RWPE2 (cell line): ENCODE results near the gene CAPZA1.

ENCODE experiments used
- ATAC-seq: fragments of 200-7000 bp; cut with Tn5 transposase; 3 replicates; pipeline ENCODE4 v1.9.1; 2021; ENCODE audit warnings: low read depth
- DNase-seq: peaks from one replicate; pipeline ENCODE4 v3.0.0-alpha.2; 2020; ENCODE audit warnings: low spot score
- H3K27ac ChIP-seq: fragments of 450-650 bp; 2 replicates; pipeline ENCODE4 v1.5.1; 2017; ENCODE audit warnings: mild to moderate bottlenecking; ENCODE audit not compliant: poor library complexity, severe bottlenecking
- H3K27me3 ChIP-seq: fragments of 250-450 bp; sonication (Bioruptor Pico); 2 replicates; pipeline ENCODE4 v1.5.1; 2021; ENCODE audit warnings: mild to moderate bottlenecking, moderate library complexity; ENCODE audit not compliant: insufficient read depth, poor library complexity, severe bottlenecking
- H3K36me3 ChIP-seq: fragments of 250-450 bp; sonication (Bioruptor Pico); 2 replicates; pipeline ENCODE4 v1.5.1; 2020; ENCODE audit warnings: low read depth, mild to moderate bottlenecking, moderate library complexity
- H3K4me1 ChIP-seq: fragments of 250-450 bp; sonication (Bioruptor Pico); 2 replicates; pipeline ENCODE4 v1.5.1; 2021; ENCODE audit warnings: mild to moderate bottlenecking, moderate library complexity; ENCODE audit not compliant: insufficient read depth, poor library complexity, severe bottlenecking
- H3K4me3 ChIP-seq: fragments of 250-450 bp; sonication (Bioruptor Pico); 2 replicates; pipeline ENCODE4 v1.5.1; 2021; ENCODE audit warnings: mild to moderate bottlenecking, moderate library complexity; ENCODE audit not compliant: severe bottlenecking
- H3K9me3 ChIP-seq: fragments of 250-450 bp; sonication (Bioruptor Pico); 2 replicates; pipeline ENCODE4 v1.5.1; 2021; ENCODE audit warnings: mild to moderate bottlenecking, moderate library complexity; ENCODE audit not compliant: severe bottlenecking
- TF ChIP-seq, protein P1 (sequence below): fragments of 450-650 bp; IDR thresholded peaks from one replicate; pipeline ENCODE4 v1.5.1; 2017; ENCODE audit warnings: mild to moderate bottlenecking, moderate library complexity; ENCODE audit not compliant: poor library complexity, severe bottlenecking

The CAPZA1 gene

DNA sequence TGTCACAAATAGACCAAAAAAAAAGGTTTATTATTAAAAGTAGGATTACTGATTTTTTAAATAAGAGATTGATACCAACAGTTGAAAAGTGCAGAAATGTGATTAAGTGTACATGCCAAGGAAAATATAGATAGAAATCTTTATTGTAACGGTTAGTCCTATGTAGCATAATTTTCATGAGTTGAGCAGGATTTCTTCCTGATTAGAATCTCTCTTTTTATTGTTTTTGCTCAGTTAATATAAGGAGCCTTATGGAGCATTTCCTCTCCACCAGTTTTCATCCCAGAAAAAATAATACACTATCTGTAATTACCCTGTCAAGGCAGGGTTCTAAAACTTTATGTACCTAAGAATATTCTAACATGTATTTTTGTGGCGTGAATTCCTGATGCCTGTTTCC, 23.4 kb downstream of the CAPZA1 start:
- TF ChIP-seq, protein P1, sequence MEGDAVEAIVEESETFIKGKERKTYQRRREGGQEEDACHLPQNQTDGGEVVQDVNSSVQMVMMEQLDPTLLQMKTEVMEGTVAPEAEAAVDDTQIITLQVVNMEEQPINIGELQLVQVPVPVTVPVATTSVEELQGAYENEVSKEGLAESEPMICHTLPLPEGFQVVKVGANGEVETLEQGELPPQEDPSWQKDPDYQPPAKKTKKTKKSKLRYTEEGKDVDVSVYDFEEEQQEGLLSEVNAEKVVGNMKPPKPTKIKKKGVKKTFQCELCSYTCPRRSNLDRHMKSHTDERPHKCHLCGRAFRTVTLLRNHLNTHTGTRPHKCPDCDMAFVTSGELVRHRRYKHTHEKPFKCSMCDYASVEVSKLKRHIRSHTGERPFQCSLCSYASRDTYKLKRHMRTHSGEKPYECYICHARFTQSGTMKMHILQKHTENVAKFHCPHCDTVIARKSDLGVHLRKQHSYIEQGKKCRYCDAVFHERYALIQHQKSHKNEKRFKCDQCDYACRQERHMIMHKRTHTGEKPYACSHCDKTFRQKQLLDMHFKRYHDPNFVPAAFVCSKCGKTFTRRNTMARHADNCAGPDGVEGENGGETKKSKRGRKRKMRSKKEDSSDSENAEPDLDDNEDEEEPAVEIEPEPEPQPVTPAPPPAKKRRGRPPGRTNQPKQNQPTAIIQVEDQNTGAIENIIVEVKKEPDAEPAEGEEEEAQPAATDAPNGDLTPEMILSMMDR: no peak
- Histone ChIP-seq H3K4me1 (peaks cover 4% of the 10 kb centered on the region), H3K4me3 (no peak overlapping the region), H3K27ac (no peak overlapping the region), H3K27me3 (no peaks in the 10 kb centered on the region), H3K9me3 (peaks cover 2% of the 10 kb centered on the region), H3K36me3 (peaks cover 40% of the 10 kb centered on the region)
- ATAC-seq: no peak
- no peak for DNase-seq

DNA sequence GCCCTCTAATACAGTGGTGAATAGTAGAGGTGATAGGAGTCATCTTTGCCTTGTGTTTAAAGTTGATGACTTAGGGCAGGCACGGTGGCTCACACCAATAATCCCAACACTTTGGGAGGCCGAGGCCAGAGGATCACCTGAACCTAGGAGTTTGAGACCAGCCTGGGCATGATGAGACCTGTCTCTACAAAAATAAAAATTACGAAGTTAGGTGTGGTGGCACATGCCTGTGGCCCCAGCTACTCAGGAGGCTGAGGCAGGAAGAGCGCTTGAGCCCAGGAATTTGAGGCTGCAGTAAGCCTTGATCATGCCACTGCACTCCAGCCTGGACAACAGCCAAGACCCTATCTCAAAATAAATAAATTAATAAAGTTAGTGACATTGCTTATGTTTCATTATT, 26.6 kb downstream of the CAPZA1 start:
- Histone ChIP-seq H3K36me3 (peaks cover 67% of the 10 kb centered on the region), H3K4me1 (peaks cover 4% of the 10 kb centered on the region), H3K27me3 (no peaks in the 10 kb centered on the region), H3K4me3 (no peak overlapping the region), H3K27ac (no peak overlapping the region), H3K9me3 (peaks cover 2% of the 10 kb centered on the region)
- ATAC-seq (no peak), DNase-seq (no peak)
- TF ChIP-seq, protein P1: no peak

DNA sequence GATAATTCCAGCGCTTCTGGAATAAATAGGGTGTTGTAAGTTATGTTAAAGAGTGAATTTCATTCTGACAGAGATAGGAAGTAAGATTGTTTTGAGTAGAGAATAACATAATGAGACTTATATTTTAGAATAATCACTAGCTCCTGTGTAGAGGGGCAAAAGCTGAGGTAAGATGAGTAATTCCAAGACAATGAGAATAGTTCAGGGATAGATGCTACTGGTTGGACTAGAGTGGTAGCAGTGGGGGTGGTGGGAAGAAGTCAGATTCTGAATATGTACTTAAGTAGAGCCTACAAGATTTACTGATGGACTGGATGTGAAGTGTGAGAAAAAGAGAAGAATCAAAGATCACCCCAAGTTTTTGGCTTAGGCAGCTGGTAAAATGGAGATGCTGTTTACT, 31.6 kb downstream of the CAPZA1 start:
- DNase-seq (no peak), ATAC-seq (no peak)
- Histone ChIP-seq H3K4me3 (no peak overlapping the region), H3K27me3 (no peaks in the 10 kb centered on the region), H3K36me3 (peaks cover 91% of the 10 kb centered on the region), H3K9me3 (peaks cover 2% of the 10 kb centered on the region), H3K4me1 (peaks cover 4% of the 10 kb centered on the region), H3K27ac (no peak overlapping the region)
- TF ChIP-seq, protein P1: no peak

DNA sequence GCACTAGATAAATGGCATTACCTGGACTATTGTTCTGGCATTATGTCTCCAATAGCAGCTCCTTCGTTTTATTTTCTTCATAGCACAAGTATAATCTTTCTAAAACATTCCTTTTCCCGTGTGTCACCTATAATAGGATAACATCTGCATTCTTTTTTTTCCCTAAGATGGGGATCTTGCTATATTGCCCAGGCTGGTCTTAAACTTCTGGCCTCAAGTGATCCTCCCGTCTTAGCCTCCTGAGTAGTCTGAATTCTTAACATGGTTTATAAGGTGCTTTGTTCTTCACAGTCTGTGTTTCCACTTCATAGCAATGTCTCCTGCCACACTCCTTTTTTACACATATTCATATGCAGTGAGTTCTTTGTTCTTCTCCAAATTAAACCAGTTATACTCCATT, 46.2 kb downstream of the CAPZA1 start:
- H3K27ac ChIP-seq: no peak overlapping the region
- ATAC-seq (no peak), DNase-seq (no peak)
- no peaks in the 10 kb centered on the region for H3K27me3 ChIP-seq
- H3K36me3 ChIP-seq: peaks cover 94% of the 10 kb centered on the region
- H3K4me1 ChIP-seq: no peaks in the 10 kb centered on the region
- no peak overlapping the region for H3K4me3 ChIP-seq
- TF ChIP-seq, protein P1: no peak
- H3K9me3 ChIP-seq: peaks cover 2% of the 10 kb centered on the region

DNA sequence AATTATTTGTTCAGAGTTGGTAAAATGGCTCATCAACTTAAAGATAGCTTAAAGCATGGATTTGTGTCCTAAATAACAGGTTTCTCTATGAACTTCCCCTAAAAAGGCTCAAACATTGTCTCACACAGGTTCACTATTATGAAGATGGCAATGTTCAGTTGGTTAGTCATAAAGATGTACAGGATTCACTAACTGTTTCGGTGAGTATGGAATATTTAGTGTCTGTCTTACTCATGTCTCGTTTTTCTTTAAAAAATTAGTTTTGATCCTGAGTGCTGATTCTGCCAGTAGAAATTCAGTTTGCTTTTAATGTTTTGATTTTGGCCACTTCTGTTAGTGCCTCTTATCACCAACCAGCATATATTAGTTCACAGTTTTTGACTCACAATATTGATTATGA, 47.3 kb downstream of the CAPZA1 start:
- ATAC-seq (no peak), DNase-seq (no peak)
- TF ChIP-seq, protein P1: no peak
- Histone ChIP-seq H3K27me3 (no peaks in the 10 kb centered on the region), H3K27ac (no peak overlapping the region), H3K9me3 (peaks cover 2% of the 10 kb centered on the region), H3K36me3 (peaks cover 93% of the 10 kb centered on the region), H3K4me3 (no peak overlapping the region), H3K4me1 (no peaks in the 10 kb centered on the region)
